Activated CD8-positive, alpha-beta T cell treated with anti-CD3 and anti-CD28 coated beads for 36 hours (primary cell): Measurements from ENCODE around the gene PRKG1. TPM values are rescaled to one million over a fixed set of nuclear protein-coding genes. Genes with fewer than 3 reads are reported as not detected.

Experiments used
- ATAC-seq: fragments of 200-7000 bp; cut with Tn5 transposase; one replicate; pipeline ENCODE4 v1.10.0; 2021; ENCODE audit warnings: mild to moderate bottlenecking, moderate library complexity
- CTCF ChIA-PET: fragments of 350-600 bp; sonication (Branson Sonifier 250); formaldehyde crosslinking; loops from one replicate; lab custom pipeline; 2021; ENCODE audit warnings: antibody characterized with exemption; lab: Charles Lee
- POLR2A ChIA-PET: fragments of 350-600 bp; sonication (Branson Sonifier 250); formaldehyde crosslinking; loops from one replicate; lab custom pipeline; 2021; ENCODE audit warnings: antibody characterized with exemption; lab: Charles Lee
- DNase-seq: peaks from one replicate; pipeline ENCODE4 v3.0.0-alpha.2; 2020
- H3K27ac Mint-ChIP-seq: one replicate; pipeline ENCODE4 v1.8.0; 2021; ENCODE audit warnings: mild to moderate bottlenecking, mixed read lengths
- H3K27me3 Mint-ChIP-seq: one replicate; pipeline ENCODE4 v1.8.0; 2021; ENCODE audit warnings: mixed read lengths
- H3K36me3 Mint-ChIP-seq: one replicate; pipeline ENCODE4 v1.8.0; 2021; ENCODE audit warnings: low read depth, mixed read lengths
- H3K4me1 Mint-ChIP-seq: one replicate; pipeline ENCODE4 v1.8.0; 2021; ENCODE audit warnings: low read depth, mixed read lengths
- H3K4me3 Mint-ChIP-seq: one replicate; pipeline ENCODE4 v1.8.0; 2021; ENCODE audit warnings: mild to moderate bottlenecking, moderate library complexity, mixed read lengths
- H3K9me3 Mint-ChIP-seq: one replicate; pipeline ENCODE4 v1.8.0; 2021; ENCODE audit warnings: mixed read lengths
- CTCF ChIP-seq: fragments of 200-600 bp; IDR thresholded peaks from one replicate; pipeline ENCODE4 v1.8.0; 2022; ENCODE audit warnings: antibody characterized with exemption, mild to moderate bottlenecking
- intact Hi-C: fragments of 100-400 bp; cut with micrococcal nuclease; formaldehyde crosslinking; loops from one replicate; pipeline ENCODE4 v1.10.0; 2022
- total RNA-seq, 2 experiments: library from RNA; stranded (reverse); gene quantifications; one replicate each; pipeline ENCODE4 v1.2.3, GENCODE V29; 2021

Gene PRKG1
- total RNA-seq, 2 experiments from 2014 or later, result not detected

- peaks cover 5% of the 10 kb centered on the region for H3K4me1 Mint-ChIP-seq
Measured at GRCh38 chr10:51079331-51079730, 5.0 kb downstream of the PRKG1 start.

GRCh38 chr10:51079766-51080165 lies 5.5 kb downstream of the PRKG1 start:
- DNase-seq (no peak), ATAC-seq (no peak)
- Mint-ChIP-seq H3K36me3 (no peaks in the 10 kb centered on the region), H3K4me1 (peaks cover under 1% of the 10 kb centered on the region), H3K27me3 (peaks cover 16% of the 10 kb centered on the region), H3K27ac (no peak overlapping the region), H3K4me3 (no peak overlapping the region), H3K9me3 (no peaks in the 10 kb centered on the region)
- ChIA-PET POLR2A (no interaction called here), CTCF (no interaction called here)
- intact Hi-C loops, result no loop called here
- no peak for TF ChIP-seq CTCF

More at GRCh38 chr10:51079331-51079730, 5.0 kb downstream of the PRKG1 start:
- intact Hi-C loops, result no loop called here
- ChIA-PET POLR2A (no interaction called here), CTCF (no interaction called here)
- no peaks in the 10 kb centered on the region for H3K36me3 Mint-ChIP-seq
- peaks cover 21% of the 10 kb centered on the region for H3K27me3 Mint-ChIP-seq
- TF ChIP-seq CTCF, result no peak
- ATAC-seq (no peak), DNase-seq (no peak)
- H3K4me3 Mint-ChIP-seq, result no peak overlapping the region
- H3K9me3 Mint-ChIP-seq, result no peaks in the 10 kb centered on the region
- no peak overlapping the region for H3K27ac Mint-ChIP-seq

- ChIA-PET POLR2A (no interaction called here), CTCF (no interaction called here)
- H3K36me3 Mint-ChIP-seq, result no peaks in the 10 kb centered on the region
- no peak overlapping the region for H3K27ac Mint-ChIP-seq
- H3K4me3 Mint-ChIP-seq, result no peak overlapping the region
- no peaks in the 10 kb centered on the region for H3K9me3 Mint-ChIP-seq
- H3K27me3 Mint-ChIP-seq, result peaks cover 10% of the 10 kb centered on the region
- intact Hi-C loops, result no loop called here
- H3K4me1 Mint-ChIP-seq, result no peaks in the 10 kb centered on the region
- ATAC-seq (no peak), DNase-seq (no peak)
- TF ChIP-seq CTCF, result no peak
Measured at GRCh38 chr10:51080311-51081006, 6.2 kb downstream of the PRKG1 start.

GRCh38 chr10:51082857-51083256 lies 8.6 kb downstream of the PRKG1 start:
- intact Hi-C loops, result no loop called here
- no peak overlapping the region for H3K27ac Mint-ChIP-seq
- no peaks in the 10 kb centered on the region for H3K9me3 Mint-ChIP-seq
- no peaks in the 10 kb centered on the region for H3K36me3 Mint-ChIP-seq
- TF ChIP-seq CTCF, result no peak
- peaks cover 2% of the 10 kb centered on the region for H3K27me3 Mint-ChIP-seq
- ChIA-PET POLR2A (interaction anchor here (0.6 kb wide), 1 partner anchor 9 kb away, joined by 3 read pairs; the partner anchor contains the start of gene PRKG1), CTCF (no interaction called here)
- DNase-seq, result no peak
- no peak for ATAC-seq
- H3K4me3 Mint-ChIP-seq, result no peak overlapping the region
- no peaks in the 10 kb centered on the region for H3K4me1 Mint-ChIP-seq

GRCh38 chr10:51083356-51083853 lies 9.1 kb downstream of the PRKG1 start:
- CTCF ChIA-PET, result no interaction called here

More at GRCh38 chr10:51083356-51083853, 9.1 kb downstream of the PRKG1 start:
- ATAC-seq (no peak), DNase-seq (no peak)
- Mint-ChIP-seq H3K27ac (no peak overlapping the region), H3K36me3 (no peaks in the 10 kb centered on the region), H3K27me3 (peaks cover 2% of the 10 kb centered on the region), H3K4me1 (no peaks in the 10 kb centered on the region), H3K9me3 (no peaks in the 10 kb centered on the region), H3K4me3 (no peak overlapping the region)
- intact Hi-C loops, result no loop called here
- POLR2A ChIA-PET, result interaction anchor here (0.6 kb wide), 1 partner anchor 9 kb away, joined by 3 read pairs; the partner anchor contains the start of gene PRKG1
- no peak for TF ChIP-seq CTCF
